CD4-positive, alpha-beta T cell (primary cell): Measurements from ENCODE around the gene FBXO36. TPM values are rescaled to one million over a fixed set of nuclear protein-coding genes. Genes with fewer than 3 reads are reported as not detected.

ENCODE experiments used
- ATAC-seq: fragments of 200-7000 bp; cut with Tn5 transposase; one replicate; pipeline ENCODE4 v1.10.0; 2022; ENCODE audit warnings: mild to moderate bottlenecking; ENCODE audit not compliant: poor library complexity
- CTCF ChIA-PET: fragments of 350-600 bp; sonication (Branson Sonifier 250); formaldehyde crosslinking; loops from one replicate; lab custom pipeline; 2021; ENCODE audit warnings: antibody characterized with exemption, inconsistent platforms; lab: Charles Lee
- POLR2A ChIA-PET: fragments of 350-600 bp; sonication (Branson Sonifier 250); formaldehyde crosslinking; loops from one replicate; lab custom pipeline; 2021; ENCODE audit warnings: antibody characterized with exemption, inconsistent platforms; lab: Charles Lee
- DNase-seq, 14 experiments: peaks; one replicate each; pipeline ENCODE4 v3.0.0-alpha.2; 2013 to 2020; ENCODE audit warnings: mixed read lengths in 2 of 14
- H3K27ac ChIP-seq, 2 donors: one replicate each; pipeline versions ENCODE4 v1.5.1 to v1.7.0; 2013; ENCODE audit warnings: low read length in 2 of 2, low read depth in 1 of 2, mild to moderate bottlenecking in 1 of 2
- H3K27me3 ChIP-seq, 2 experiments: 1 replicate in 1 of 2; 2 replicates in 1 of 2; pipeline versions ENCODE4 v1.6.1 to v1.7.0; 2013; ENCODE audit warnings: low read length in 2 of 2, control low read depth in 1 of 2, mild to moderate bottlenecking in 1 of 2, moderate library complexity in 1 of 2; ENCODE audit not compliant: insufficient read depth in 2 of 2, control insufficient read depth in 1 of 2
- H3K36me3 ChIP-seq: one replicate; pipeline ENCODE4 v1.6.1; 2013; ENCODE audit warnings: low read length, control low read depth; ENCODE audit not compliant: insufficient read depth
- H3K4me1 ChIP-seq: one replicate; pipeline ENCODE4 v1.6.1; 2013; ENCODE audit warnings: low read length, control low read depth; ENCODE audit not compliant: insufficient read depth
- H3K4me3 ChIP-seq: one replicate; pipeline ENCODE4 v1.5.1; 2013; ENCODE audit warnings: mild to moderate bottlenecking, low read length, moderate library complexity
- H3K9me3 ChIP-seq, 2 experiments: 1 replicate in 1 of 2; 2 replicates in 1 of 2; pipeline versions ENCODE4 v1.6.1 to v1.7.0; 2013; ENCODE audit warnings: low read length in 2 of 2, mild to moderate bottlenecking in 2 of 2, control low read depth in 1 of 2, moderate library complexity in 1 of 2; ENCODE audit not compliant: control insufficient read depth in 1 of 2, insufficient read depth in 1 of 2
- H3K27ac Mint-ChIP-seq: one replicate; pipeline ENCODE4 v1.8.0; 2020; ENCODE audit warnings: mixed read lengths
- H3K27me3 Mint-ChIP-seq: one replicate; pipeline ENCODE4 v1.8.0; 2021; ENCODE audit warnings: mixed read lengths
- H3K36me3 Mint-ChIP-seq: one replicate; pipeline ENCODE4 v1.8.0; 2021; ENCODE audit warnings: low read depth, mixed read lengths
- H3K4me1 Mint-ChIP-seq: one replicate; pipeline ENCODE4 v1.8.0; 2021; ENCODE audit warnings: low read depth, mixed read lengths
- H3K4me3 Mint-ChIP-seq: one replicate; pipeline ENCODE4 v1.8.0; 2020; ENCODE audit warnings: mild to moderate bottlenecking, mixed read lengths
- H3K9me3 Mint-ChIP-seq: one replicate; pipeline ENCODE4 v1.8.0; 2020; ENCODE audit warnings: mixed read lengths
- CTCF ChIP-seq: fragments of 200-600 bp; IDR thresholded peaks from one replicate; pipeline ENCODE4 v1.8.0; 2022; ENCODE audit warnings: antibody characterized with exemption, mild to moderate bottlenecking
- intact Hi-C, 2 experiments: fragments of 100-400 bp; cut with DNase I in 1 of 2; cut with micrococcal nuclease in 1 of 2; formaldehyde crosslinking; loops; one replicate each; pipeline versions ENCODE4 v1.15.1 to v1.9.0; 2023 to 2025; cut with DNase I, micrococcal nuclease
- total RNA-seq, 174 experiments: library from RNA in 2 of 174; stranded (reverse) in 2 of 174; gene quantifications; one replicate each; pipeline ENCODE4 v1.2.3 and lab custom pipeline; 2021 to 2026

FBXO36 gene
- total RNA-seq, 2 experiments from 2014 or later = 0.52 to 0.84 TPM

- CTCF ChIA-PET = no interaction called here
- H3K27ac ChIP-seq = no peak overlapping the region
- Mint-ChIP-seq H3K4me3 (no peak overlapping the region), H3K27ac (no peak overlapping the region), H3K27me3 (no peaks in the 10 kb centered on the region), H3K36me3 (no peaks in the 10 kb centered on the region), H3K9me3 (no peaks in the 10 kb centered on the region), H3K4me1 (no peaks in the 10 kb centered on the region)
- no peak for DNase-seq
- H3K9me3 ChIP-seq = no peaks in the 10 kb centered on the region
- no peak overlapping the region for H3K4me3 ChIP-seq
- POLR2A ChIA-PET = interaction anchor here (0.7 kb wide), 1 partner anchor 55 kb away, joined by 3 read pairs; no protein-coding TSS in a partner anchor
- no peaks in the 10 kb centered on the region for H3K36me3 ChIP-seq
- ATAC-seq = no peak
- intact Hi-C loops = no loop called here
- no peaks in the 10 kb centered on the region for H3K27me3 ChIP-seq
- no peak for TF ChIP-seq CTCF
- no peaks in the 10 kb centered on the region for H3K4me1 ChIP-seq
Observed at GRCh38 chr2:229969921-229970320, 47.6 kb downstream of the FBXO36 start.

- no peaks in the 10 kb centered on the region for H3K4me1 Mint-ChIP-seq
- no peak for TF ChIP-seq CTCF
Observed at GRCh38 chr2:229970406-229970805, 48.1 kb downstream of the FBXO36 start.

GRCh38 chr2:229971298-229971790 is 49.0 kb downstream of the FBXO36 start:
- Histone ChIP-seq H3K27ac (no peak overlapping the region), H3K4me3 (no peak overlapping the region), H3K4me1 (no peaks in the 10 kb centered on the region), H3K9me3 (no peaks in the 10 kb centered on the region), H3K27me3 (no peaks in the 10 kb centered on the region), H3K36me3 (no peaks in the 10 kb centered on the region)
- POLR2A ChIA-PET = no interaction called here
- no peak for DNase-seq
- H3K36me3 Mint-ChIP-seq = no peaks in the 10 kb centered on the region
- no peak overlapping the region for H3K4me3 Mint-ChIP-seq
- intact Hi-C loops = no loop called here
- H3K27ac Mint-ChIP-seq = no peak overlapping the region
- CTCF ChIA-PET = no interaction called here
- no peaks in the 10 kb centered on the region for H3K9me3 Mint-ChIP-seq
- TF ChIP-seq CTCF = no peak
- no peaks in the 10 kb centered on the region for H3K4me1 Mint-ChIP-seq
- H3K27me3 Mint-ChIP-seq = no peaks in the 10 kb centered on the region
- ATAC-seq = no peak

More at GRCh38 chr2:229970406-229970805, 48.1 kb downstream of the FBXO36 start:
- Mint-ChIP-seq H3K4me3 (no peak overlapping the region), H3K36me3 (no peaks in the 10 kb centered on the region), H3K27ac (no peak overlapping the region), H3K27me3 (no peaks in the 10 kb centered on the region), H3K9me3 (no peaks in the 10 kb centered on the region)
- Histone ChIP-seq H3K27me3 (no peaks in the 10 kb centered on the region), H3K4me1 (no peaks in the 10 kb centered on the region), H3K4me3 (no peak overlapping the region), H3K9me3 (no peaks in the 10 kb centered on the region), H3K27ac (no peak overlapping the region), H3K36me3 (no peaks in the 10 kb centered on the region)
- intact Hi-C loops = no loop called here
- ChIA-PET CTCF (no interaction called here), POLR2A (interaction anchor here (0.7 kb wide), 1 partner anchor 55 kb away, joined by 3 read pairs; no protein-coding TSS in a partner anchor)
- no peak for DNase-seq
- ATAC-seq = no peak
